ACC112 (cell line): Measurements from ENCODE around the gene RPS23.

Source experiments
- H2AFZ ChIP-seq: fragments of 200-600 bp; sonication (generic); one replicate; pipeline ENCODE4 v1.6.0; 2017; ENCODE audit warnings: antibody characterized with exemption, low read length; ENCODE audit not compliant: unreplicated experiment
- H3K27ac ChIP-seq: fragments of 200-600 bp; sonication (generic); 2 replicates; pipeline ENCODE4 v1.5.1; 2014; ENCODE audit warnings: low read depth, mild to moderate bottlenecking, antibody characterized with exemption, low read length, moderate library complexity
- H3K27me3 ChIP-seq: fragments of 200-600 bp; sonication (generic); 2 replicates; pipeline ENCODE4 v1.6.1; 2014; ENCODE audit warnings: mild to moderate bottlenecking, antibody characterized with exemption, low read length, moderate library complexity, mixed read lengths; ENCODE audit not compliant: insufficient read depth
- H3K36me3 ChIP-seq: fragments of 200-600 bp; sonication (generic); 2 replicates; pipeline ENCODE4 v1.6.1; 2016; ENCODE audit warnings: mild to moderate bottlenecking, antibody characterized with exemption, low read length, moderate library complexity, mixed read lengths; ENCODE audit not compliant: insufficient read depth
- H3K4me1 ChIP-seq: fragments of 200-600 bp; sonication (generic); one replicate; pipeline ENCODE4 v1.6.1; 2016; ENCODE audit warnings: low read length, mixed read lengths; ENCODE audit not compliant: insufficient read depth, unreplicated experiment, control insufficient read depth
- H3K4me3 ChIP-seq: fragments of 200-600 bp; sonication (generic); 2 replicates; pipeline ENCODE4 v1.5.1; 2014; ENCODE audit warnings: mild to moderate bottlenecking, low read depth, low read length
- H3K79me2 ChIP-seq: fragments of 200-600 bp; sonication (generic); one replicate; pipeline ENCODE4 v1.6.0; 2016; ENCODE audit warnings: low read length; ENCODE audit not compliant: control insufficient read depth, unreplicated experiment, insufficient read depth

The RPS23 gene

GRCh38 chr5:82277987-82278710 lies at the start of gene RPS23:
RPS23 (minus strand) TSS chr5:82278354; CDS start chr5:82278323, 31 bp downstream.
- Histone ChIP-seq H3K4me3 (peak within 1 kb of the TSS; percentile 100), H3K27me3 (no peaks in the 10 kb centered on the region), H3K36me3 (peaks cover 31% of the 10 kb centered on the region), H3K4me1 (peaks cover 17% of the 10 kb centered on the region), H2AFZ (peak within 1 kb of the TSS; percentile 82), H3K79me2 (peaks cover 37% of the 10 kb centered on the region), H3K27ac (peak within 1 kb of the TSS; percentile 67)

- Histone ChIP-seq H3K36me3 (no peaks in the 10 kb centered on the region), H3K27ac (no peak overlapping the region), H3K4me1 (peaks cover 9% of the 10 kb centered on the region), H3K79me2 (no peaks in the 10 kb centered on the region), H3K27me3 (peaks cover 25% of the 10 kb centered on the region), H2AFZ (no peak overlapping the region), H3K4me3 (no peak overlapping the region)
Measured at GRCh38 chr5:82327941-82328340, 49.8 kb upstream of the RPS23 start.

GRCh38 chr5:82325996-82326395 lies 47.8 kb upstream of the RPS23 start:
- Histone ChIP-seq H3K4me1 (no peaks in the 10 kb centered on the region), H3K36me3 (no peaks in the 10 kb centered on the region), H3K27ac (no peak overlapping the region), H3K4me3 (no peak overlapping the region), H2AFZ (no peak overlapping the region), H3K79me2 (no peaks in the 10 kb centered on the region), H3K27me3 (peaks cover 37% of the 10 kb centered on the region)

- Histone ChIP-seq H3K27ac (no peak overlapping the region), H3K79me2 (no peaks in the 10 kb centered on the region), H3K4me1 (no peaks in the 10 kb centered on the region)
Measured at GRCh38 chr5:82325155-82325554, 47.0 kb upstream of the RPS23 start.

GRCh38 chr5:82320966-82321365 lies 42.8 kb upstream of the RPS23 start:
- no peak overlapping the region for H3K4me3 ChIP-seq
- no peaks in the 10 kb centered on the region for H3K4me1 ChIP-seq
- H3K27ac ChIP-seq: no peak overlapping the region
- H3K79me2 ChIP-seq: no peaks in the 10 kb centered on the region
- H3K36me3 ChIP-seq: no peaks in the 10 kb centered on the region
- peaks cover 45% of the 10 kb centered on the region for H3K27me3 ChIP-seq
- no peak overlapping the region for H2AFZ ChIP-seq

More at GRCh38 chr5:82325155-82325554, 47.0 kb upstream of the RPS23 start:
- Histone ChIP-seq H3K4me3 (no peak overlapping the region), H3K27me3 (peaks cover 38% of the 10 kb centered on the region), H2AFZ (no peak overlapping the region), H3K36me3 (no peaks in the 10 kb centered on the region)

- no peak overlapping the region for H3K27ac ChIP-seq
- H3K4me1 ChIP-seq: no peaks in the 10 kb centered on the region
- no peaks in the 10 kb centered on the region for H3K79me2 ChIP-seq
- no peak overlapping the region for H3K4me3 ChIP-seq
- H2AFZ ChIP-seq: no peak overlapping the region
- no peaks in the 10 kb centered on the region for H3K36me3 ChIP-seq
- H3K27me3 ChIP-seq: peaks cover 36% of the 10 kb centered on the region
Measured at GRCh38 chr5:82319651-82320376, 41.7 kb upstream of the RPS23 start.

GRCh38 chr5:82319192-82319591 lies 41.0 kb upstream of the RPS23 start:
- no peak overlapping the region for H3K4me3 ChIP-seq
- no peaks in the 10 kb centered on the region for H3K79me2 ChIP-seq
- peaks cover 31% of the 10 kb centered on the region for H3K27me3 ChIP-seq
- no peaks in the 10 kb centered on the region for H3K36me3 ChIP-seq
- H3K4me1 ChIP-seq: no peaks in the 10 kb centered on the region
- no peak overlapping the region for H3K27ac ChIP-seq
- no peak overlapping the region for H2AFZ ChIP-seq

GRCh38 chr5:82314964-82315758 lies 37.0 kb upstream of the RPS23 start:
- Histone ChIP-seq H3K79me2 (no peaks in the 10 kb centered on the region), H3K4me3 (no peak overlapping the region), H3K36me3 (no peaks in the 10 kb centered on the region), H3K27ac (no peak overlapping the region), H2AFZ (no peak overlapping the region), H3K4me1 (peaks cover 4% of the 10 kb centered on the region), H3K27me3 (0 out of 2 replicates have a peak, but pooled peaks cover 7% of the 10 kb centered on the region)

GRCh38 chr5:82313016-82313415 lies 34.9 kb upstream of the RPS23 start:
- no peak overlapping the region for H2AFZ ChIP-seq
- no peaks in the 10 kb centered on the region for H3K27me3 ChIP-seq
- H3K36me3 ChIP-seq: no peaks in the 10 kb centered on the region
- no peak overlapping the region for H3K4me3 ChIP-seq
- no peak overlapping the region for H3K27ac ChIP-seq
- H3K79me2 ChIP-seq: no peaks in the 10 kb centered on the region
- H3K4me1 ChIP-seq: peaks cover 4% of the 10 kb centered on the region

- peaks cover 4% of the 10 kb centered on the region for H3K4me1 ChIP-seq
- no peaks in the 10 kb centered on the region for H3K36me3 ChIP-seq
- no peaks in the 10 kb centered on the region for H3K79me2 ChIP-seq
- H2AFZ ChIP-seq: no peak overlapping the region
- H3K27me3 ChIP-seq: no peaks in the 10 kb centered on the region
- no peak overlapping the region for H3K4me3 ChIP-seq
- no peak overlapping the region for H3K27ac ChIP-seq
Measured at GRCh38 chr5:82312373-82312856, 34.3 kb upstream of the RPS23 start.
